SH-SY5Y (cell line): ENCODE data around the gene NFIA.

Source experiments
- GATA2 ChIP-seq: IDR thresholded peaks from 2 replicates; pipeline ENCODE4 v1.6.1; 2011; ENCODE audit warnings: mild to moderate bottlenecking, low read depth, low read length
- GATA3 ChIP-seq: IDR thresholded peaks from 2 replicates; pipeline ENCODE4 v1.6.1; 2011; ENCODE audit warnings: low read depth, mild to moderate bottlenecking, low read length, moderate library complexity

DNA sequence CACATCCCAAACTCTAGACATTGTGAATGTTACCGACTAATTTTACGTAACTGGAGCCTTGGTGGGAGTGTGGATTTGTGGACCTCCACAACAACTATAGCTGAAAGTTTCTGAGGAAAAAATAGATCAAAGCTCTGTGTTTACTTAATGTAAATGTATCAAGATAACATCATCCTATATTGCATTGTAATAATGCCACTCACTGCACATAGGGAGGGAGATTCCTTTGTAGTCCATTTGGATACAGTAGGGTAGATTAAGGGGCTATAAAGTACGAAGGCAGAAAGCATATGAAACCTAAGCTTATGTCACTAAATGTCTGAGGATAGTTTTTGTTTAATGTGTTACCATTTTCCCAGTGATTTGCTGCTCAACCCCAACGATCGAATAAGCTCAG is 369.2 kb downstream of the NFIA start:
- TF ChIP-seq GATA2 (no peak), GATA3 (no peak)
